Left ventricle myocardium superior (tissue), 1 donor: Measurements from ENCODE around the gene PEX11A. TPM values are rescaled to one million over a fixed set of nuclear protein-coding genes. Genes with fewer than 3 reads are reported as not detected.
A peak's percentile ranks its signal among the peaks of the same experiment; 100 is the strongest.
"Not testable (repeated sequence)": the region's sequence is repeated elsewhere in the genome, so short reads cannot be mapped to it uniquely, and the experiment has no call there.

Experiments used
- ATAC-seq: fragments of 200-7000 bp; cut with Tn5 transposase; one replicate; pipeline ENCODE4 v1.9.1; 2020; ENCODE audit warnings: mild to moderate bottlenecking, moderate library complexity
- DNase-seq: peaks from one replicate; pipeline ENCODE4 v3.0.0-alpha.2; 2020
- intact Hi-C: fragments of 100-400 bp; cut with micrococcal nuclease; formaldehyde crosslinking; loops from one replicate; pipeline ENCODE4 v1.11.0; 2022
- long read RNA-seq: library from polyadenylated mRNA; unstranded; transcript quantifications from one replicate; pipeline ENCODE4 v2.0.0, GENCODE V29; 2021
- total RNA-seq: library from RNA; stranded (reverse); fragmentation: NEBNext Ultra II Directional; extraction: Animal tissue kit (Norgen Biotek cat#: 25700); gene quantifications from one replicate; pipeline ENCODE4 v1.2.1, GENCODE V29; 2021
- donor health status: DM: no; HTN: yes; CAD: no; lungs with severe emphysema.

The PEX11A gene, protein sequence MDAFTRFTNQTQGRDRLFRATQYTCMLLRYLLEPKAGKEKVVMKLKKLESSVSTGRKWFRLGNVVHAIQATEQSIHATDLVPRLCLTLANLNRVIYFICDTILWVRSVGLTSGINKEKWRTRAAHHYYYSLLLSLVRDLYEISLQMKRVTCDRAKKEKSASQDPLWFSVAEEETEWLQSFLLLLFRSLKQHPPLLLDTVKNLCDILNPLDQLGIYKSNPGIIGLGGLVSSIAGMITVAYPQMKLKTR
- total RNA-seq = 13.9 TPM
- long read RNA-seq, transcript PEX11A-203 (2 exons, 905 nt) = minor isoform, 11 of 31 reads
- long read RNA-seq, transcript PEX11A-201 (3 exons, 2,740 nt) = major isoform, 17 of 31 reads
- long read RNA-seq, partial matches to known transcripts = 0 of 31 reads
- long read RNA-seq, other reads (novel, unspliced or antisense) = 3 of 31 reads

DNA sequence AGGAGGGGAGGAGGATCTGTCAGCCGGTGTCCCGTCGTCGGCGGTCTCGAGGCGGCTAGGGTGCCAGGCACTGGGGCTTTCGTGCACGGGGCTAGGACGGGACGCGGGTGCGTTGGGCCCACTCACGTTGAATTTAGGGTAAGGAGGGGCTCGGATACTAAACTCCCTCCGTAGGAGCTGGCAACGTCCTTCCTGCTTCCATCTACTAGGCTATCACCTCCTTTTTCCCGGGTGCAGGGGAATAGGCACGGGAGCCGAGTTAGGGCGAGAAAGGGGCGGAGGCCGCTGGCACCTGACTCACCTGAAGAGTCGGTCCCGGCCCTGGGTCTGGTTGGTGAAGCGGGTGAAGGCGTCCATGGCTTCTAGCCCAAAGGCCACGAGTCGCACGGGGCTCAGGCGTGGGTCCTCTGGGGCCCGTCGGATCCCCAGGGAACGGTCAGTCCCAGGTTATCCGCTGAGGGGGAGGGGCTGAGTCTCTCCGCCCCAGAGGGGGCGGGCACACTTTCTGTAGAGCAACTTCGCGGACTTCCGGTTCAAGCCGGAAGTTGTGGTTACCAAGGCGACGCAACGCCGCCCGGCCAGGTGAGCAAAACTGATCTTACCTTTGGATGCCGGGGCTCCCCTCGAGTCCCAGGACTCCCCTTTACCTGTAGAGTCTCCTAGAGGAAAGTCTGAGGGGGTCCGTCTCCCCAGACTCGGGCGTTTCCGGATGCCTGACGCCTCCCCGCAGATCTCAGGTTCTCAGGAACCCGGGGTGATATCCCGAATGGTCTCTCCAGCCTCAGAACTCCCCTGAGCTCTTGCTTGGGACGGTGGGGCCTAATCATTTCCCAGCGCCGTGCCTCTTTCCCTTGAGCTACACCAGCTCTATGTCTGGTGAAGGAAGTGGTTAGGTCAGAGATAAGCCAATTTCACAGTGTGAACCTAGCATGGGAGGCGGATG lies at the start of gene PEX11A, which contains the start of gene WDR93:
TSS of gene PEX11A (minus strand) at position 479 of the 943 bp plus-strand sequence. CDS start at position 357, 122 bp downstream.
TSS of gene WDR93 (plus strand) at position 536 of the 943 bp plus-strand sequence. CDS start 10,936 bp downstream, outside the sequence.
- ATAC-seq (peak; percentile 97), DNase-seq (peak; percentile 88)
- intact Hi-C loops = no loop called here

DNA sequence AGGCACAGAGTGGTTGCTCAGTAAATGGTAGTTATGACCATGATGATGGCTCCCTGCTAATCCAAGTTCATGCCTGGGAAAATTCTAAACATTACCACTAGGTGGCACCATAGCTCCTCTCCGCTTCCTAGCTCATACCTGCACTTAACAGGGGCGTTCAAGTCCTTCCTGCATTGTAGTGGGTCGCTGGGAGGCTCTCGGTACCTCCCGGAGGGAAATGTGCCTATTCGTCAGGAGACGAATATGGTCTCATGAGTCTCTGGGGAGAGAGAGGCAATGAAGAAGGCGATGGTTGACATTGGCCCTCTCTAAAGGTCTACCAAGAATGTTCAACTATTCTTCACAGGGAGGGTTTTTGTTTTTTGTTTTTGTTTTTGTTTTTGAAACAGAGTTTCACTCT lies 49.6 kb upstream of the PEX11A start:
- intact Hi-C loops = no loop called here
- no peak for DNase-seq
- ATAC-seq = peak; percentile 91

DNA sequence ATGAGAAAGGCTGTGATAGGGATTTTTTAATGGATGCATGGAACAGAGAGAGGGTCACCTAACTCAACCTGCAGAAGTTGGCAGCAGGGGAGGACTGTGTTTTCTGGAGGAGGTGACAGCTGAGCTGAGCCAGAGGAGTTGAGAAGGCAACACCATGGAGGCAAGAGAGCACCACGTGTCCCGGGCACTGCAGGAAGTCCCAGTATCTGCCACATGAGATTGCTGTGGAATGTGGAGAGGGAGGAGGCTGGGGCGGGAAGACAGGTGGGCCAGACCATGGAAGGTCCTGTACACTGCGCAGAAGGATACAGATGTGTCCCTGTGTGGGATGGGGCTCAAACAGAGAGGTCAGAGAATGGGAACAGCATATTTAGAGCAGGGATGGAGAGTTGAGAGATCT lies 45.2 kb upstream of the PEX11A start:
- DNase-seq = no peak
- ATAC-seq = no peak
- intact Hi-C loops = no loop called here

DNA sequence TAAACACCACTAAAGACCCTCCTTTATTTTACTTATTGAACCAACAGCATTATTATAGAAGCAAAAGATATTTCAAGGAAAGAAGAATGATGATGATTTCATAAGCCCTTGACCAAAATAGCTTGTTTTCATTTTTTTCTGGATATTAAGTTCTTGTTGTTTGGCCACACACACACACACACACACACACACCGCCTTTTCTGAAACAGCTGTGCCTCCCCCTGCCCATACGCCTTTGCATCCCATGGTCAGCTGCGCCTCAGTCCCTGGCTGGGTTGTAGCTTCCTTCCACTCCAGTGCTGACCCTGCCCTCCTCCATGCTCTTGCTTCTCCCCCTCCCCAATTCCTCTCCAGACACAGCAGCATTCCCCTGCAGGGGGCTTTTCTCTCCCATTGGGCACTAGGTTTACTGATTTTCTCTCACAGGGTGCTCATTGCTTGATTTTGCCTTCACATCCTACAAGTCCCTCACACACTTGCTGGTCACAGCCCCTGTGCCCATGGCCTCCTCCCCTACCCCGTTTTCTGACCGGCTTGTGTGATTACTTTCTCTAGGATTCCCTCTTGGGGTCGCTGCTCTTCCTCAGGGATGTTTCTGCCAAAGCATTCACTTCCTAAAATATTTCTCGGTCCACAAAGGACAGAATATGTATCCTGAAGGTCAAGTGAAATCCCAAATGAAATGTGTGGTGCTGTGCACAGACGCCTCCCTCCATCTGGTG lies 42.1 kb upstream of the PEX11A start:
- DNase-seq (no peak), ATAC-seq (no peak)
- intact Hi-C loops = no loop called here

DNA sequence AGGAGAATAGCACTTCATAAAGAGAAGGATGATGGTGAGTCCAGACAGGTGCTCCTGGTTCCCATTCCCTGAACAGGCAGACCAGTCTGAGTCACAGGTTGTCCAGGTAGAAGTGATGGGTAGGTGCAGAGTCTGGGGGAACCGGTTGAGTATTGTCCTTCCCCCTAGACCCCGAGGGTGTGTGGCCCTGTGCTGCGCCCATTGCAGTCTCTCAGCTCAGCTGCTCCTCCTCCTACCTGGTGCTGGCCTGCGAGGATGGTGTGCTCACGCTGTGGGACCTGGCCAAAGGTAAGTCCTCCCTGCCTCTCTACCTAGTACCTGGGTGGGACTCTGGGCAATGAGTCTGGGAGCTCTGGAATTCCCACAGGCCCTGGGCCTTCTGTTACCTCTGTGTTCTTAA lies 40.7 kb upstream of the PEX11A start:
- ATAC-seq (no peak), DNase-seq (no peak)
- intact Hi-C loops = no loop called here

DNA sequence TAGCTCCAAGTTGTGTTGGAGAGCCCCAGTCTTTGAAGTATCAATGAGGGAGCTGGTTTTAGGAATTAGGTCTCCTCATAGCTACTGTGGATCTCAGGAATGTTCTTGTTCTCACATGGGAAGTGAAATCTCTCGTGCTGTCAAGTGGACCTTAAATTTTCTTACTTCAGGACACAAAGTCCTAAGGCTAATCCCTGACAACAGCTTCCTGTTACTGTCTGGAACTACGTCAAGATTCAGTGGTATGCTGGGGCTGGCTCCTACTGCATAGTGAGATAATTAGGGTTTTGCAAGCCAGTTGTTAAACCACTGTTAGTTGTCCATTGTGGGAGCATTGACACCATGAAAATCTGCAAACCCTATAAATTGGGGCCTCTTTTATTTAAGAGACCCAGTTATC lies 37.7 kb upstream of the PEX11A start:
- ATAC-seq (peak; percentile 75), DNase-seq (no peak)
- intact Hi-C loops = no loop called here

DNA sequence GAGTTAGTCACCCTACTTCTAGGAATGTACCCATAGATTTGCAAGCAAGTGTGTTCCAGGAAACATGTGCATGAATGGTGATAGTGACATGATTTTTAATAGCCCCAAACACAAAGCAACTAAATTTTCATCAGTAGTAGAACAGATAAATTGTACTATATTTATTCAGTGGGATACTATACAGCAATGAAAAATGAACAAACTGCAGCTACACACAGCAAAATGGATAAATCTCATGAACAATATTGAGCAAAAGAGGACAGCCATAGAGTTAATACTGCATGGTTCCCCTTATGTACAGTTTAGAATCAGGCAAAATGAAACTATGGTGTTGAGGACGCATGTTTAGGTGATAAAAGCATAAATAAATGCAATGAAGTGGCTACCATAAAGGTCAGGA lies 34.5 kb upstream of the PEX11A start:
- intact Hi-C loops = no loop called here
- ATAC-seq (no peak), DNase-seq (no peak)

DNA sequence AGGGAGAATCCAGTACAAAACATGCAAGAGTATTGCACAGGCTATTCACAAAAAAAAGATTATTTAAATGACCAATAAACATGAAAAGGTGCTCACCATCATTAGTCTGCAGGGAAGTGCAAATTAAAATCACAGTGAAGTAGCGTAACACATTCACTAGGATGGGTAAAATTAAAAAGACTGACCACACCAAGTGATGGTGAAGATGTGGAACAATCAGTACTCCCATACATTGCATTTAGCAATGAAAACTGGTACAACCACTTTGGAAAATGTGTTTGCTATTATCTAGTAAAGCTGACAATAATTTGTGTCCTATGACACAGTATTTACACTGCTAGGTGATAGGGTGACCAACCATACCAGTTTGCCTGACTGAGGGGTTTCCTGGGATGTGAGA lies 34.1 kb upstream of the PEX11A start:
- DNase-seq (no peak), ATAC-seq (no peak)
- intact Hi-C loops = no loop called here

DNA sequence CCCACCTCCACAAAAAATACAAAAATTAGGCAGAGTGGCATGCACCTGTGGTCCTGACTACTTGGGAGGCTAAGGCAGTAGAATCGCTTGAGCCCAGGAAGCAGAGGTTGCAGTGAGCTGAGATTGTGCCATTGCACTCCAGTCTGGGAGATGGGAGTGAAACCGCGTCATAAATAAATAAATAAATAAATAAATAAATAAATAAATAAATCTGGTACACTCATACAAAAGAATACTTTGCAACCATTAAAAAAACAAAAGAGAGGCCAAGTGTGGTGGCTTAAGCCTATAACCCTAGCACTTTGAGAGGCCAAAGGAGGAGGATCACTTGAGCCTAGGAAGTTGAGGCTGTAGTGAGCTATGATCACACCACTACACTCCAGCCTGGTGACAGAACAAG lies 32.5 kb upstream of the PEX11A start:
- DNase-seq (no peak), ATAC-seq (no peak)
- intact Hi-C loops = no loop called here

DNA sequence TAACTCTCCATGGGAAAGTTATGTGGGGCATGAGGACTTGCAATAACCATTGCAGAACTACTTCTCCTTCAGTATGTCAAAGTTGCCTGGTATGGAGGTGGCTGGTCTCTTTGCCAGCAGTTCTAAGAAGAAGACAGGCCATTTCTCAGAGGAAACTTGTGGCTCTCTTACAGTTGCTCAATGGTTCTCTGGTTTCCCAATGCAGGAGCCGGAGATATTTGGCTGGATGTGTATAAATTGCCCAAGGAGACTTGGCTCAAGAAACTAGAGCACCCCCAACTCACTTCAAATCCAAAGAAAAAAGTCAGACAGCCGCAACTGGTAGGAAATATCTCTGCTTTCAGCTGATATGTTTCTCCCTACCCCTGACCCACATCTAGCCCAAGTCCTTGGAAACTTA lies 24.2 kb upstream of the PEX11A start:
- ATAC-seq = no peak
- intact Hi-C loops = no loop called here

DNA sequence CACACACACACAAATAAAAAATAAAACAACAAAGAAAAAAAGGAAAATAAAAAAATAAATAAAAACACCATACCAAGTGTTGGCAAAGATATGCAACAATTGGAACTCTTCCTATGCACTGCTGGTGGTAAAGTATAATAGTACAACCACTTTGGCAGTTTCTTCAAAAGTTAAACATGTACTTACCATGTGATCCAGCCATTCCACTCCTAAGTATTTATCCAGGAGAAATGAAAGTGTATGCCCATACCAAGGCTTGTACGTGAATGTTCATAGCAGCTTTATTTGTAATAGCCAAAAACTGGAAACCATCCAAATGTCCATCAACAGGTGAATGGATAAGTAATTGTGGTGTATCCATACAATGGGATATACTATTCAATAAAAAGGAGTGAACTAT lies 17.0 kb upstream of the PEX11A start:
- DNase-seq (no peak), ATAC-seq (no peak)
- intact Hi-C loops = no loop called here

More for the DNA sequence above, 24.2 kb upstream of the PEX11A start:
- DNase-seq = no peak

DNA sequence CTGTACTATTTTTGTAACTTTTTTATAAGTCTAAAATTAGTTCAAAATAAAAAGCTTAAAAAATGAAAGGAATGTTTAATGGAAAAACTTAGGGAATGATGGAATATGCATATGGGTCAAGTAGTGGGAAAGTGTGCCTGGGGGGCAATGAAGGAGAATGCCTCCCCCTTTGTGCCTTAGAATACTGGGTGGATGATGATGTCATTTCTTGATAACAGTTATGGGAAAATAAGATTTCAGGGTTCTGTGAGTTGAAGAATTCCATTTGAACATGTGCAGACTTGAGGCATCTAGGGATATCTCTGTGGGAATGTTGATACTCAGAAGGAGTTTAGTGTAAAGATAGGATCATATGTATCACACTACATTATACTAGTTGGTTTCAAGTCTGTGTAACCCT lies 13.9 kb upstream of the PEX11A start:
- intact Hi-C loops = no loop called here
- ATAC-seq (no peak), DNase-seq (no peak)

DNA sequence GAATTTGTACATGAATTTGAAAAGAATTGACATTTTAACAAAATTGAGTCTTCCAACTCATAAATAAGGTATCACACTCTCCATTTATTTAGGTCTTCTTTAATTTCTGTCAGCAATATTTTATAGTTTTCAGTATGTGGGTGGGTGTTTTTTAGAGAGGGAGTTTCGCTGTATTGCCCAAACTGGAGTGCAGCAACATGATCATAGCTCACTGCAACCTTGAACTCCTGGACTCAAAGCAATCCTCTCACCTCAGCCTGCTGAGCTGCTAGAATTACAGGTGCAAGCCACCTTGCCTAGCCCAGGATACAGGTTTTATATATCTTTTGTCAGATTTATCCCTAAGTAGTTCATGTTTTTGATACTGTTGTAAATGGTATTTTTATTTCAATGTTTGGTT lies 4.6 kb upstream of the PEX11A start:
- intact Hi-C loops = no loop called here
- ATAC-seq = no peak
- DNase-seq = no peak

DNA sequence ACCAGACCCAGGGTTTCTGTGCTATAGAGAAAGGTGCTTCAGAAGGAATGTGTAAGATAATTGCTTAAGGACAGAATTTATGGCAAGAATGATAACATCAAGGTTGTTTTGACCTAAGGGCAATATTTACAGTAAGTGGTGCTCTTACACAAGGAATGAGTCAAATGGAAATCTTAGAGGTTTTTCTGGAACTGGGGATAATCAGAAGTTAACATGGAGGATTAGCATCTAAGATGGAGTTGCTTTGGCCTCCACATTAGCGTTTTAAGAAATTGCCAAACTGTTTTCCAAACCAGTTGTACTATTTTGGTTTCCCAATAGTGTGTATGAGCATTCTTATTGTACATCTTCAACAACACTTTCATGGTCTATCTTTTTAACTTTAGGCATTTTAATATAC lies 3.1 kb upstream of the PEX11A start:
- intact Hi-C loops = no loop called here
- no peak for ATAC-seq
- DNase-seq = no peak

DNA sequence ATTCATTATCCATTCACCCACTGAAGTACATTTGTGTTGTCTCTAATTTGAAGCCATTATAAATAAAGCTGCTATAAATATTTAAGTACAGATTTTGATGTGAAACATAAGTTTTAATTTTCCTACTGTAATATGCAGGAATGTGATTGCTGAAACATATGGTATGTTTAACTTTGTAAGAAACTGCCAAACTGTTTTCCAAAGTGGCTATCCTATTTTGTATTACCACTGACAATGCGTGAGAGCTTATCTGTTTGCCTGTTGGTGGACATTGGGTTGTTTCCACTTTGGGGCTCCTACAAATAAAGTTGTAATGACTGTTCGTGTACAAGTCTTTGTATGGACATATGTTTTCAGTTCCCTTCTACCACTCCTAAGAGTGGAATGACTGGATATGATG lies 2.5 kb upstream of the PEX11A start:
- no peak for ATAC-seq
- no peak for DNase-seq
- intact Hi-C loops = no loop called here

DNA sequence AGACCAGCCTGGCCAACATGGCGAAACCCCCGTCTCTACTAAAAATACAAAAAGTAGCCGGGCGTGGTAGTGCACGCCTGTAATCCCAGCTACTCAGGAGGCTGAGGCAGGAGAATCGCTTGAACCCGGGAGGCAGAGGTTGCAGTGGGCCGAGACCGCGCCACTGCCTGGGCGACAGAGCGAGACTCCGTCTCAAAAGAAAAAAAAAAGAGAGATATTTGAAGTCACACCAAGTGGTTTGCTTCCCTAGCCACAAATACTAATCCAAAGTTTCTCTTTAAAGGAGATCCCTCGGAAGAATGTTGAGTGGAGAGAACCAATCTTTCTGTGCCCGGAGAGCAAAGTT lies 651 bp downstream of the PEX11A start:
- intact Hi-C loops, DNase-seq, ATAC-seq: not testable (repeated sequence)

DNA sequence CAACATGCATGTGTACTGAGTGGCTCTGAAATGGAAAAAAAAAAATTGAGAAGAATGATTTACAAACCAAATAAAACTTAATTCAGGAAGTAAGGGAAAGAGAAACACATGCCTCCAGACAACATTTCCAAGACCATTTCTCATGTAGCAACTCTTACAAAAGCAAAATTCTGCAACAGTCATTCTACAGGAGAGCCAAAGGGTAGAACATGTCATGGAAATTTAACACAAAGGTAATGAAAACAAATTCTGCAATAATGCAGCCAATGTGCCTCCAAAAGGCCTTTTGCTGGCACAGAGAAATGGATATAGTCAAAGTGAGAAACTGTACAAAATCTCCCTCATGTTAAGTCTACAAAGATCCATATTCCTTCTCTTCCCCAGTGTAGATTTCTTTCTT lies 4.0 kb downstream of the PEX11A start:
- no peak for DNase-seq
- no peak for ATAC-seq
- intact Hi-C loops = no loop called here

DNA sequence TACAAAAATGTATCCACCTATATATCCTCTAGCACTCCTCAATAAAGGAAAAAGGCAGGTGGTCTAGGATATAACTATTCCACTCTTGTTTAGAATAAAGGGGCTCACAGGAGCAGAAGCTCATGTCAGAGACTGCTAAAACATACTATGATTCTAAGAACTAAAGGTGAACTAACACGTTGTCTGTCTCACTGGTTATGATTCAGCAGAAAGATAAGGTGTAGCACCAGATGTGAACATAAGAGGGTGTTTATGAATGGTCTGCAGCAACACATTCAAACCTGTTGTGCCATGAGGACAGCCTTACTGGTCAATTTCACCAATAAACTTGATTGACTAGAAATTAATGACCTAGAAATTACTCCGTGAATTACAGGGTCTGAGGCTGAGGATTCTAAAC lies 4.6 kb downstream of the PEX11A start:
- ATAC-seq (no peak), DNase-seq (no peak)
- intact Hi-C loops = no loop called here

DNA sequence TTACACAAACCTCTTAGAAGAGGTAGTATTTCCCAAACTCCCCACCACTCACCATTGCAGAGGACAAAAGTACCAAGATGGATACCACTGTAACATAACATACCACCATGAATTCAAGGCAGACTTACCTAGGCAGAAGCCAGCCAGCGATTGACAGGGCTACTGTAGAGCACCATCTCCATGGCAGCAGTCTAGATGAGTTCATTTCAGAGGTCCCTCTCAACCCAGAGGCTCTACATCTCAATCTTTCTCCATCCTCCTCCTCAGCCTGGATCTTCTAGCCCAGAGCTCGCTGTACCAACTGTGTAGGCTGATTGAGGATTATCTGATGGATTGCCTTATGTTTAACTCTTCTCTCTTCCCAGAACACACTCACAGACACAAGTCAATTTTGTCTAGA lies 9.4 kb downstream of the PEX11A start:
- intact Hi-C loops = no loop called here
- DNase-seq (no peak), ATAC-seq (peak; percentile 11)
